ENCODE results near the gene MYO9A.

The MYO9A gene

DNA sequence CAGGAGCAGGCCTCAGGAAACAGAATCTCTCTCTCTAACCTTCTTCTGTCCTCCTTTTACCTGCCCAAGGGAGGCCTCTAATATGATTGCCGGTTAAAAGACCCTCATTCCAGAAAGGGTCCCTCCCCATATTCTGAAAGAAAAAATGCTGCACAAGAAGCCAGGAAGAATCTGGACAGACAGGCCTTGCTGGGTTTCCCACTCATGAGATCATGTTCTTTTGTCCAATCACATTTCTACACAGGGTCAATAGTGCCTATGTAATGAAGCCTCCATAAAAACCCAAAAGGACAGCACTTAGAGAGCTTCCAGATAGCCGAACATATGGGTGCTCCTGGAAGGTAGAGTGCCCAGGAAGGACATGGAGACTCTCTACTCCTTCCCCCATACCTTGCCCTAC is 146.0 kb downstream of the MYO9A start:
- no peak overlapping the region for H3K4me3 ChIP-seq (ENCODE audit: low read depth, low read length)
- TF ChIP-seq, protein P1, sequence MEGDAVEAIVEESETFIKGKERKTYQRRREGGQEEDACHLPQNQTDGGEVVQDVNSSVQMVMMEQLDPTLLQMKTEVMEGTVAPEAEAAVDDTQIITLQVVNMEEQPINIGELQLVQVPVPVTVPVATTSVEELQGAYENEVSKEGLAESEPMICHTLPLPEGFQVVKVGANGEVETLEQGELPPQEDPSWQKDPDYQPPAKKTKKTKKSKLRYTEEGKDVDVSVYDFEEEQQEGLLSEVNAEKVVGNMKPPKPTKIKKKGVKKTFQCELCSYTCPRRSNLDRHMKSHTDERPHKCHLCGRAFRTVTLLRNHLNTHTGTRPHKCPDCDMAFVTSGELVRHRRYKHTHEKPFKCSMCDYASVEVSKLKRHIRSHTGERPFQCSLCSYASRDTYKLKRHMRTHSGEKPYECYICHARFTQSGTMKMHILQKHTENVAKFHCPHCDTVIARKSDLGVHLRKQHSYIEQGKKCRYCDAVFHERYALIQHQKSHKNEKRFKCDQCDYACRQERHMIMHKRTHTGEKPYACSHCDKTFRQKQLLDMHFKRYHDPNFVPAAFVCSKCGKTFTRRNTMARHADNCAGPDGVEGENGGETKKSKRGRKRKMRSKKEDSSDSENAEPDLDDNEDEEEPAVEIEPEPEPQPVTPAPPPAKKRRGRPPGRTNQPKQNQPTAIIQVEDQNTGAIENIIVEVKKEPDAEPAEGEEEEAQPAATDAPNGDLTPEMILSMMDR (IDR thresholded peaks at IDR 0.05; ENCODE audit: control insufficient read depth, extremely low read depth, insufficient read depth) = no peak
- no peak for DNase-seq (ENCODE audit: low read depth)

DNA sequence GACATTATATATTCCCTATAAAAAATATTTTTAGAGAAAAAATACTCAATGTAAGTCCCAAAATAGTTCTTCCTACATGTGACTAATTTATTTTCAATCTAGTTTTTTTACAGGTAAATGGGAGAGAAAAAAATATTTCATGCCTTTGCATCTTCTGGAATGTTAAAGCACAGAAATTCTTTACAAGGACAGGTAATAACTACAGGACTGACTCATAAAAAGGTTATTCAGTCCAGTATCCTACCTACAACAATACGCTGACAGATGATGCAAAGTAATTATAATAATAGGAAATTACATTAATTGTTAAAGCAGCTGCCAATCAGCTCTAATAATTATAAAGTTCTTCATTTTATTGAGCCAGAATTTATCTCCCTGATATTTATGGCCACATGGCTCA is 147.5 kb downstream of the MYO9A start:
- H3K4me3 ChIP-seq (ENCODE audit: low read depth, low read length) = no peak overlapping the region
- DNase-seq (ENCODE audit: low read depth) = no peak
- TF ChIP-seq, protein P1 (IDR thresholded peaks at IDR 0.05; ENCODE audit: control insufficient read depth, extremely low read depth, insufficient read depth) = no peak

DNA sequence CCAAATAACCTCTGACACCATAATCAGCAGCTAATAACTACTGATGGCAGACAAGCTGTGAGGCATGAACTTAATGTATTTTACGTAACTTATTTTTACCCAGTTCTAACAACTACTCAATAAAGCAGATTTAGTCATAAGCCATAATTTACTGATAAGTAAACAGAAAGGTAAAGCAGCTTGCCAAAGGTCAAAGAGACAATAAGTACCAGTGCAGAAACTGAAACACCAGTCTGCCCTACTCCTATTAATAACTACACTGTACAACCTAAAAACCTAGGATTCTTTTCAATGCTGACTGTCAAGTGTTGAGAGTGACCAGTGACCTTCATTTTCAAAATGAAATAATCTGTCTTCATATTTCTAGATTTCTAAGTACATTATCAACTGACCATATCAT is 155.4 kb downstream of the MYO9A start:
- no peak overlapping the region for H3K4me3 ChIP-seq (ENCODE audit: low read depth, low read length)
- no peak for DNase-seq (ENCODE audit: low read depth)
- TF ChIP-seq, protein P1 (IDR thresholded peaks at IDR 0.05; ENCODE audit: control insufficient read depth, extremely low read depth, insufficient read depth) = no peak

DNA sequence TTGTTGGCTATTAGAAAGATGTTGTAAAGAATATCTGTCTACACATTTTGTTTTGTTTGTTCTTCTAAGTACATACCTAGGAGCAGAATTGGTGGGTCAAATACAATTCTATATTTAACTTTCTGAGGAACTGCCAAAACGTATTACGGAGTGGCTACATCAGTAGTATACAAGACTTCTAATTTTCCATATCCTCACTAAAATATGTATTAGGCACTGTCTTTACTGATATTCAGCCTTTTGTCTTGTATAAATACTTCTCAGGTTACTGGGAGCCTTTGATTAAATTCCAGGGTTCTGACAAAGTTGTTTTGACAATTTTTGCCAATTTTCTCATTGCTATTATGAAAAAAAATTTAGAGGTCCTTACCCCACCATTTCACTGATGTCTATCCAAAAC is 160.9 kb downstream of the MYO9A start:
- no peak for DNase-seq (ENCODE audit: low read depth)
- H3K4me3 ChIP-seq (ENCODE audit: low read depth, low read length) = no peak overlapping the region
- TF ChIP-seq, protein P1 (IDR thresholded peaks at IDR 0.05; ENCODE audit: control insufficient read depth, extremely low read depth, insufficient read depth) = no peak

DNA sequence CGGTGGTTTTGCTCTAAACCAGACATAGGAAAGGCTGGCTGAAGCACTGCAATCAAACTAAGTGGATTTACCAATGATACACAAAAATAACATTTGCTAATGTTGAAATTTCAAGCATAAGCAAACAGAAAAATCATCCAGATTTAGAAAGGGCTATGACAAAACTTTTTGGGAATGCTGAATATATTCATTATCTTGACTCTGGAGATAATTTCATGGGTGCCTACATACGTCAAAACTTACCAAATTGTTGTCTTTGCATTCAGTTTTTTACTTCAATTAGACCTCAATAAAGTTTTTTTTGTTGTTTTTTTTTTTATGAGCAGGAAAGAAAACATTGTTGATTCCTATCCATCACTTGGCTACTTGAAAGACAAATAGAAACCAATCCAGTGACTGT is 166.8 kb downstream of the MYO9A start:
- TF ChIP-seq, protein P1 (IDR thresholded peaks at IDR 0.05; ENCODE audit: control insufficient read depth, extremely low read depth, insufficient read depth) = no peak
- H3K4me3 ChIP-seq (ENCODE audit: low read depth, low read length) = no peak overlapping the region

DNA sequence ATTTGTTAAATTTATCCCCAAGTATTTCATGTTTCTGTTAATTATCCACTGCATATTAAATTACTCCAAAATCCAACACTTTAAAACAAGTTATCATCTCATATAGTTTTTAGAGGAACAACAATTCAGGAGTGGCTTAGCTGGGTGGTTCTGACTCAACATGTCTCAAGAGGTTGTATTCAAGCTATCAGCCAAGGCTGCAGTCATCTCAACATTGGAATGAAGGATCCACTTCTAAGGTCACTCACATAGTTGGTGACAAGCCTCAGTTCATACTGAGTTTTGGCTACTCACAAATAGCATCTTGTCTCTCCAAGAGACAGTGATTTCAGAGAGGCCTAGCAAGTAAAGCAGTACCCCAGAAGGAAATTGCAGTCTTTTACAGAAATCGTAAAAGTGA is 172.9 kb downstream of the MYO9A start:
- no peak for DNase-seq (ENCODE audit: low read depth)
- H3K4me3 ChIP-seq (ENCODE audit: low read depth, low read length) = no peak overlapping the region
- TF ChIP-seq, protein P1 (IDR thresholded peaks at IDR 0.05; ENCODE audit: control insufficient read depth, extremely low read depth, insufficient read depth) = no peak

More for the DNA sequence above, 166.8 kb downstream of the MYO9A start:
- no peak for DNase-seq (ENCODE audit: low read depth)

DNA sequence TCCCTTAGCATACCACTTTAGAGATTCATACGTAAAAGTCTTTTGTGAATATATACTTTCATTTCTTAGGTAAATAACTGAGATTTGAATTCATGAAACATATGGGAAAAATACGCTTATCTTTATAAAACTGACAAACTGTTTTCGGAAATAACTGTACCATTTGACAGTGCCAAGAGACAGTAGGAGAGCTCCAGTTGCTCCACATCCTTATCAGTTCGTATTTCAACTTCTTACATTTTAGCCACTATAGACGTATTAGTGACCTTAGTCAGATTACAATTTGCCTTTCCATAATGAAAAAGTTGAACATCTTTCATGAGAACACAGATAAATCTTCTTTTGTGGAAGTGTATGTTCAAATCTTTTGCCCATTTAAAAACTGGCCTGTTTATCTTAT is 174.1 kb downstream of the MYO9A start:
- H3K4me3 ChIP-seq (ENCODE audit: low read depth, low read length) = no peak overlapping the region
- DNase-seq (ENCODE audit: low read depth) = no peak
- TF ChIP-seq, protein P1 (IDR thresholded peaks at IDR 0.05; ENCODE audit: control insufficient read depth, extremely low read depth, insufficient read depth) = no peak
